GM23248 (cell line): Measurements from ENCODE around the gene BNIP3. TPM values are rescaled to one million over a fixed set of nuclear protein-coding genes. Genes with fewer than 3 reads are reported as not detected.

Experiments
- DNase-seq: peaks from one replicate; pipeline ENCODE4 v3.0.0-alpha.2; 2015
- H2AFZ ChIP-seq: fragments of 200-600 bp; sonication (generic); 2 replicates; pipeline ENCODE4 v1.6.1; 2016; ENCODE audit warnings: antibody characterized with exemption
- H3F3A ChIP-seq: fragments of 200-600 bp; sonication (generic); 2 replicates; pipeline ENCODE4 v1.6.1; 2016; ENCODE audit warnings: mild to moderate bottlenecking, antibody characterized with exemption, mixed run types; ENCODE audit not compliant: insufficient read depth
- H3K27ac ChIP-seq: fragments of 200-600 bp; sonication (generic); 2 replicates; pipeline ENCODE4 v1.5.1; 2016; ENCODE audit warnings: mild to moderate bottlenecking
- H3K27me3 ChIP-seq: fragments of 200-600 bp; sonication (generic); replicated peaks from 2 replicates; pipeline ENCODE4 v1.6.1; 2016; ENCODE audit warnings: mild to moderate bottlenecking; ENCODE audit not compliant: insufficient read depth
- H3K36me3 ChIP-seq: fragments of 200-600 bp; sonication (generic); 2 replicates; pipeline ENCODE4 v1.6.1; 2016; ENCODE audit warnings: low read depth, mild to moderate bottlenecking
- H3K4me1 ChIP-seq: fragments of 200-600 bp; sonication (generic); 2 replicates; pipeline ENCODE4 v1.6.1; 2016; ENCODE audit warnings: mild to moderate bottlenecking; ENCODE audit not compliant: insufficient read depth
- H3K4me2 ChIP-seq: fragments of 200-600 bp; sonication (generic); one replicate; pipeline ENCODE4 v1.6.1; 2016; ENCODE audit warnings: mild to moderate bottlenecking; ENCODE audit not compliant: unreplicated experiment
- H3K4me3 ChIP-seq: fragments of 200-600 bp; sonication (generic); 2 replicates; pipeline ENCODE4 v1.5.1; 2016; ENCODE audit warnings: mild to moderate bottlenecking
- H3K79me2 ChIP-seq: fragments of 200-600 bp; sonication (generic); 2 replicates; pipeline ENCODE4 v1.6.1; 2016; ENCODE audit warnings: mild to moderate bottlenecking; ENCODE audit not compliant: insufficient read depth
- H3K9ac ChIP-seq: fragments of 200-600 bp; sonication (generic); 2 replicates; pipeline ENCODE4 v1.6.1; 2016; ENCODE audit warnings: mild to moderate bottlenecking
- H3K9me2 ChIP-seq: fragments of 200-600 bp; sonication (generic); 2 replicates; pipeline ENCODE4 v1.6.1; 2016; ENCODE audit warnings: mixed run types, mild to moderate bottlenecking, moderate library complexity; ENCODE audit not compliant: insufficient read depth
- H3K9me3 ChIP-seq: fragments of 200-600 bp; sonication (generic); one replicate; pipeline ENCODE4 v1.6.1; 2017; ENCODE audit warnings: low read depth
- H4K20me1 ChIP-seq: fragments of 200-600 bp; sonication (generic); 2 replicates; pipeline ENCODE4 v1.6.0; 2016; ENCODE audit not compliant: insufficient read depth
- EZH2 ChIP-seq: fragments of 200-600 bp; sonication (generic); IDR thresholded peaks from 2 replicates; pipeline ENCODE4 v1.6.1; 2018; ENCODE audit warnings: antibody characterized with exemption, mild to moderate bottlenecking; ENCODE audit not compliant: insufficient read depth, poor library complexity, severe bottlenecking
- EZH2phosphoT487 ChIP-seq: fragments of 200-600 bp; sonication (generic); IDR thresholded peaks from 2 replicates; pipeline ENCODE4 v1.6.1; 2018; ENCODE audit warnings: antibody characterized with exemption, moderate library complexity, mild to moderate bottlenecking, low read depth; ENCODE audit not compliant: insufficient read depth
- WGBS, 2 experiments: methylation state at CpG; one replicate each; pipeline ENCODE4 v1.1.6; 2015 to 2017; ENCODE audit warnings: low lambda C conversion rate in 2 of 2, low coverage in 1 of 2; ENCODE audit errors: missing lambda C conversion rate in 2 of 2; 5-methylcytosine and 5-hydroxymethylcytosine counted together
- in situ Hi-C: fragments of 300-500 bp; cut with MboI; formaldehyde crosslinking; loops from 2 replicates; pipeline ENCODE4 v1.15.0; 2020
- polyA plus RNA-seq: library from polyadenylated mRNA; unstranded; fragments of >200 nt; fragmentation: Nextera tagmentation; extraction: Ambion mirVana; gene quantifications from 2 replicates; pipeline ENCODE4 v1.2.1, GENCODE V29; 2016
- total RNA-seq: library from RNA; depleted of rRNA; stranded (reverse); fragments of >200 nt; shearing (Covaris generic); gene quantifications from 2 replicates; pipeline ENCODE4 v1.2.3, GENCODE V29; 2014

BNIP3 gene
- total and polyA plus RNA-seq, 2 experiments from 2014 or later = 370 to 423 TPM

GRCh38 chr10:131979821-131980270, 1.9 kb downstream of the BNIP3 start:
- in situ Hi-C loops = no loop called here
- 1 to 2% methylated on average over 30 of the region's 30 CpGs for WGBS, 2 experiments
- TF ChIP-seq EZH2phosphoT487 (no peak), EZH2 (no peak)
- Histone ChIP-seq H4K20me1 (peaks cover 46% of the 10 kb centered on the region), H3K4me2 (peak overlapping the region; percentile 90), H3K27me3 (no peaks in the 10 kb centered on the region), H2AFZ (no peak overlapping the region), H3K4me3 (peak overlapping the region; percentile 92), H3K4me1 (peaks cover 23% of the 10 kb centered on the region), H3K27ac (peak overlapping the region; percentile 49), H3K9ac (peak overlapping the region; percentile 90), H3K79me2 (peaks cover 69% of the 10 kb centered on the region), H3K36me3 (no peaks in the 10 kb centered on the region; the same call in 1 of the 2 replicates), H3F3A (peaks cover 28% of the 10 kb centered on the region), H3K9me3 (no peaks in the 10 kb centered on the region), H3K9me2 (no peaks in the 10 kb centered on the region)
- DNase-seq = peak; percentile 75

GRCh38 chr10:131979336-131979735, 2.4 kb downstream of the BNIP3 start:
- no peak for DNase-seq
- in situ Hi-C loops = no loop called here
- WGBS, 2 experiments = 39 to 47% methylated on average over 7 of the region's 7 CpGs

GRCh38 chr10:131978851-131979250, 2.9 kb downstream of the BNIP3 start:
- H3K27me3 ChIP-seq = no peaks in the 10 kb centered on the region
- H3K9me2 ChIP-seq = no peaks in the 10 kb centered on the region
- peaks cover 54% of the 10 kb centered on the region for H4K20me1 ChIP-seq
- no peaks in the 10 kb centered on the region for H3K9me3 ChIP-seq
- peaks cover 23% of the 10 kb centered on the region for H3K4me1 ChIP-seq
- 75 to 85% methylated on average over 6 of the region's 6 CpGs for whole genome bisulfite sequencing, 2 experiments
- peak overlapping the region; percentile 92 for H3K4me3 ChIP-seq
- TF ChIP-seq EZH2 (no peak), EZH2phosphoT487 (no peak)
- H3K36me3 ChIP-seq = peaks cover 2% of the 10 kb centered on the region; the same call in 1 of the 2 replicates
- no peak overlapping the region for H3K27ac ChIP-seq
- in situ Hi-C loops = no loop called here
- DNase-seq = no peak
- peaks cover 79% of the 10 kb centered on the region for H3K79me2 ChIP-seq
- peak overlapping the region; percentile 90 for H3K9ac ChIP-seq
- peaks cover 32% of the 10 kb centered on the region for H3F3A ChIP-seq
- no peak overlapping the region for H2AFZ ChIP-seq
- peak overlapping the region; percentile 90 for H3K4me2 ChIP-seq

More at GRCh38 chr10:131979336-131979735, 2.4 kb downstream of the BNIP3 start:
- Histone ChIP-seq H3K27ac (peak overlapping the region; percentile 49), H3K9me3 (no peaks in the 10 kb centered on the region), H3K79me2 (peaks cover 74% of the 10 kb centered on the region), H4K20me1 (peaks cover 49% of the 10 kb centered on the region), H2AFZ (no peak overlapping the region), H3K4me3 (peak overlapping the region; percentile 92), H3K4me2 (peak overlapping the region; percentile 90), H3K4me1 (peaks cover 23% of the 10 kb centered on the region), H3K9me2 (no peaks in the 10 kb centered on the region), H3K9ac (peak overlapping the region; percentile 90), H3F3A (peaks cover 31% of the 10 kb centered on the region), H3K36me3 (no peaks in the 10 kb centered on the region; the same call in 1 of the 2 replicates), H3K27me3 (no peaks in the 10 kb centered on the region)
- TF ChIP-seq EZH2phosphoT487 (no peak), EZH2 (no peak)

GRCh38 chr10:131978366-131978765, 3.4 kb downstream of the BNIP3 start:
- Histone ChIP-seq H3K4me2 (peak overlapping the region; percentile 90), H3K4me1 (peaks cover 20% of the 10 kb centered on the region)

More at GRCh38 chr10:131978366-131978765, 3.4 kb downstream of the BNIP3 start:
- Histone ChIP-seq H4K20me1 (peaks cover 56% of the 10 kb centered on the region), H3K9me2 (no peaks in the 10 kb centered on the region), H2AFZ (no peak overlapping the region), H3K27me3 (no peaks in the 10 kb centered on the region), H3K4me3 (peak overlapping the region; percentile 92), H3K36me3 (peaks cover 7% of the 10 kb centered on the region; the same call in 1 of the 2 replicates), H3K79me2 (peaks cover 84% of the 10 kb centered on the region), H3K9ac (peak overlapping the region; percentile 90), H3K27ac (no peak overlapping the region), H3K9me3 (no peaks in the 10 kb centered on the region), H3F3A (peaks cover 32% of the 10 kb centered on the region)
- DNase-seq = no peak
- in situ Hi-C loops = no loop called here
- TF ChIP-seq EZH2phosphoT487 = no peak
- TF ChIP-seq EZH2 = no peak
- WGBS, 2 experiments = 89 to 91% methylated on average over 3 of the region's 3 CpGs
